HG02840 (cell line): ENCODE data around the gene TTC34.
"Not testable (repeated sequence)": the region's sequence is repeated elsewhere in the genome, so short reads cannot be mapped to it uniquely, and the experiment has no call there.

ENCODE experiments used
- ATAC-seq: cut with Tn5 transposase; IDR thresholded peaks from one replicate; pipeline ENCODE4 v1.9.1; 2021; ENCODE audit warnings: mild to moderate bottlenecking, moderate library complexity, moderate number of reproducible peaks; ENCODE audit not compliant: unreplicated experiment, low FRiP score

TTC34 gene

DNA sequence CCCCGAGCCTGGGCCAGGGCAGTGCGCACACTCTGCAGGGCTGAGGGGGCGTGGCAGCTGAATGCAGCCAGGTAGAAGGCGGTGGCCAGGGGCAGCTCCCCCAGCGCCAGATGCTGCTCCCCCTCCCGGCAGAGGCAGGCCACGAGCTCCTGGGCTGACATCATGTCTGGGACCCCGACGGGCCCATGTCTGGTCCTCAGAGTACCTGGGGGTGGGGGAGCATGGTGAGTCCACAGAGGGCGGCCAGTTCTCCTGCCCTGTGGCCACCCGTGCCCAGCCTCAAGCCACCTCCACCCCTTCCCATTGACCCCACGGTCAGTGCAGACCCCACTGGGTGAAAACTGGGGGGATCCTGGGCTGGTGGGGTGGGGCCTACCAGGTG, 838 bp downstream of the TTC34 start:
- no peak for ATAC-seq

DNA sequence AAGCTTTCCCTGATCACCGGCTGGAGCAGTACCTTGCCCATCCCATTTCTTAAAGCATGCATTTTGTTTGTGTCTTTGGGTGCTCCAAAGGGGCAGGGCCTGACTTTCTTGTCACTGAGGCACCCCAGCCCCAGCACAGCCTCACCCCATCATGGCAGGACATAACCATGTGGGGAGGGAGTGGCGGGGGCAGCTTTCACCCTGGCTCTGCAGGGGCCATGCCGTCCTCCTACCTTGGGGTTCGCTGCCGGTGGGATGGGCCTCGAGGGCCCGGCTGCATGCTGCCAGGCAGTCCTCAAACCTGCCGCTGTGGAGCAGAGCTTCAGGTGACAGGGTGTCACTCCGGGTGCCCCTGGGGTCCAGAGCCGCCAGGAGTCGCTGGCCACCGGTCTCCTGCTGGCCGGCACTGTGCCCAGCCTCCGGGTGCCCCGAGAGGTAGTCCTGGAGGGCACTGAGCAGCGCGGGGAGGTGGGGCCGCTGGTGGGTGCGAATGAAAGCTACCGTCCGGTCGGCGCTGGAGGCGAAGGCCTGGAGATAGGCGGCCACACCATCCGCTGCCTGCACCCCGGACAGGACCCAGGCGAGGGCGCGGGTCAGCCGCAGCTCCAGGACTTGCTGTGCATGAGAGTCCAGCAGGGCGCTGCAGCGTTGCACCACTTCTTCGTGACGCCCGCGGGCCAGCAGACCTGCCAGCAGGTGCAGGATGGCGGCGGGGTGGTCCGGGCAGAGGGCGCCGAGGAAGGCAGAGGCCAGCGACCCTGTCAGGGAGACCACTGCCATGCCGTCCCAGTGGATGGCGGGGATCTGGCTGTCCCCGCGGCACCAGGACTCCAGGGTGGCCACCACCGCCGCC, 1.5 kb downstream of the TTC34 start:
- ATAC-seq, result no peak

DNA sequence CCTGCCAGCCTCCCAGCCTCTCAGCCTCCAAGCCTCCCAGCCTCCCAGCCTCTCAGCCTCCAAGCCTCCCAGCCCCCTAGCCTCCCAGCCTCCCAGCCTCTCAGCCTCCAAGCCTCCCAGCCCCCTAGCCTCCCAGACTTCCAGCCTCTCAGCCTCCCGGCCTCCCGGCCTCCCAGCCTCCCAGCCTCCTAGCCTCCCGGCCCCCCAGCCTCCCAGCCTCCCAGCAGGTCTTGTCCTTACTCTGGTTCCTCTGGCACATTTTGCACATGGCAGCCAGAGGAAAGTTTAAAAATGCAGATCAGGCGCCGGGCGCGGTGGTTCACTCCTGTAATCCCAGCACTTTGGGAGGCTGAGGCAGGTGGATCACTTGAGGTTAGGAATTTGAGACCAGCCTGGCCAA, 2.5 kb downstream of the TTC34 start:
- ATAC-seq, result not testable (repeated sequence)

DNA sequence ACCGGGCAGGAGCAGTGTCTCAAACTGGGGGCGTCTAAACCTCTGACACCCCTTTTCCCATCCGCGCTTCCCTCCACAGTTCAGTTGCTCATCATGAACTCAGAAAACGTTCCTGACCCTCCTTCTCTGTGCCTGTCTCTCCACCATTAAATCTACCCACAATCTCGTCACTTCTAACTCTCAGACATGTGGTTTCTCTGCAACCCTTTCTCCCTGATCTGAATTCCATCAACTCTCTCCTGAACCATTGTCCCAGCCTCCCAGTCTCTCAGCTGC, 3.8 kb downstream of the TTC34 start:
- no peak for ATAC-seq

DNA sequence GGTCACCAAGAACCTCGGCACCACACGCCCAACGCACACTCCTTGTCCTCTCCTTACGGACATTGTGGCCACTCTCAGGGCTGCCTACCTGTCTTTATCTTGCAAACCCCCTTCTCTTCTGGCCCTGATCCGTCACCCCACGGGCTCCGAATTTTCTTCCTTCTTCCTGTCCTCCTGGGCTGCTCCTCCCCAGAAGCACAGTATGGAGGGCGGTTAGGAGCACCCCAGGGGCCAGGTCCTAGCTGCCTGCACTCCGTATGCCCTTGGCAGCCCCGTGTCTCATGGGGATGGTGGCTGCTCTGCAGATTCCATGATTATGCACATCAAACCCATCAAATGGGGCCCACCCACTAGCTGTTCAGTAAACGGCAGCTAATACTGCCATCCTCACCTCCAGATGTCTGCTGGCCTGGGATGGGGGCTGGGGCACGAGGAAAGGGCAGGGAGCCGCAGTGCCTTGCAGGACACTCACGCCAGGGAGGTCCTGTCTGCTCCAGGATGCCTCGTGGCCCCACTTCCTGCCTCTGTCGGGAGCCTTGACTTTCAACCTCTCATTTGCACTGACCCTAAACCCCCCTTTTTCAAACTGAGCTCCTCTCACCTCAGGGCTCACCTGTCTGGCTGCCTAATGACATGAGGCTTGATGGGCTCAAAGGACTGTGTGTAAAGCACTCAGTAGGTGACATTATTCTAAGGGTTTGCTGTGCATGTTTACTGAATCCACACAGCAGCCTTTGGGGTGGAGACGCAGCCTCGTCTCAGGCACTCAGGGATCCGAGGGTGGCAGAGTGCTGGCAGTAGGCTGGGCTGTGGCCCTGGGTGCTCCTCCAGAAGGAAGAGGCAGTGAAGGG, 4.4 kb downstream of the TTC34 start:
- ATAC-seq, result no peak

DNA sequence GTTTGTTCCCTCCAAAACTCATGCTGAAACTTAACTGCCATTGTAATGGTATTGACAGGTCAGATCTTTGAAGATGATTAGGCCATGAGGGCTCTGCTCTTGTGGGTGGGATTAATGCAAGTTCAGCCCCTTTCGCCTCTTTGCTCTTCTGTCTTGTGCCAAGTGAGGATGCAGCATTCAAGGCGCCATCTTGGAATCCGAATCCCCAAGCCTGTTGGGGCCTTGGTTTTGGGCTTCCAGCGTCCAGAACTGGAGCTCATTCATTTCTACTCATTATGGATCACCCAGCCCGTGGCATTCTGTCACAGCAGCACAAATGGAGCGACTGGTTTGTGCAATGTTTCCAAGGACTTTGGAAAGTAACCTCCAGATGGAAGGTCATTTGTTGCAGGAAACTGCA, 5.6 kb downstream of the TTC34 start:
- no peak for ATAC-seq

DNA sequence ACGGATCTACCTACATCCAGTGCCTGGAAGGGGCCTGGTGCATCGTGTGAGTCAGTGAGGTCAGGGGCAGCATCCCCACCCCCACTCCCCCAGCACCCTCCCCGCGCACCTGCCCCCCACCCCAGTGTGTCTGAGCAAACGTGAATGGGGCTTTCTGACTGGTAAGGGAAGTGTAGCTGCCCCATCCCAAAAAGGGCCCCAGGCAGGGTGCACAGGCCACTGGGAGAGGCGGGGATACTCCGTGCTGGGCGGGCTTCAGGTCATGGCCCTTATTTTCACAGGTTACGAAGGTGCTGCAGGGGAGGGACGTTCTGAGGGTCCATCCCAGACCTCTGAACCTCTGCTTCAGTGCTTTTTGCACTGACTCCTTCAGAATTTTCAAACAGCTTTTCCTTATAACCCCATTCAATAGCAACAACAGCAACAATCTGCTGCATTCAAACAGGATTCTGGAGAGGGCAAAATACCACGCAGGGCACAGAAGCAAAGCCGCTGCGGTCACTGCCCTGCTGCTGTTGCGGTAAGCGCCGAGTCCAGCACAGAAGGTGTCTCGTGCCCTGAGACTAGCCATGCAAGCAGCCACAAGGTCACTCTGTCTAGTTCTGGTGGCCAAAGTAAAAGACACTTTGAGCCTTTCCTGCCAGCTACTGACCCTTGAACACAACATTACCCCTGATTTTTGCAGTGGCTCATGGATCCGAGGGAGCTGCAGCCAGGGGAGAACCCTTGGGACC, 10.3 kb downstream of the TTC34 start:
- ATAC-seq, result no peak

DNA sequence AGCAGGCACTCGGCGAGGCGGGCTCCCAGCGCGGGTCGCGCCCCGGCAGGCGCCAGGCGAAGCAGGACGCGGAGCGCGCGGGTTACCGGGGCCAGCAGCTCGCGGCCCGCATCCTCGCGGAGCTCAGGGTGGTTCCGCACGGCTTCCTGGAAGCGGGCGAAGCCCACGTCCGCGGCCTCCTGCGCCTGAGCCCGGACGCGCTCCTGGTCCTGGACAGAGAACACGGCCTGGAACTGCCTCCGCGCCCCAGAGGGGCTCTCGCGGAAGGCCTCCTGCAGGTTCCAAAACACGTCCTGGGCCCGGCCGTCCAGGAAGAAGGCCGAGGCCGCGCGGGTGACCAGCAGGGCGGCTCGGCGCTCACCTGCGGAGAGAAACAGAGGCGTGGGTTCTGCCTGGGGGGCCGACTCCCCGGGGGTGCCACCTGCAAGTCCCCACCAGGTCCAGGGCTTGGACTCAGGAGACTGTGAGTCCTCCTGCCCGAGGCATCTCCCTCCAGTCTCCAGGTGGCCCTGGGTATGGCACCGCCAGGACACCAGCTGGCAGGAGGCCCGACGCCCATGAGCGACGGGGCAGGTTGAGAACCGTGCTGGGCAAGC, 11.4 kb downstream of the TTC34 start:
- no peak for ATAC-seq

DNA sequence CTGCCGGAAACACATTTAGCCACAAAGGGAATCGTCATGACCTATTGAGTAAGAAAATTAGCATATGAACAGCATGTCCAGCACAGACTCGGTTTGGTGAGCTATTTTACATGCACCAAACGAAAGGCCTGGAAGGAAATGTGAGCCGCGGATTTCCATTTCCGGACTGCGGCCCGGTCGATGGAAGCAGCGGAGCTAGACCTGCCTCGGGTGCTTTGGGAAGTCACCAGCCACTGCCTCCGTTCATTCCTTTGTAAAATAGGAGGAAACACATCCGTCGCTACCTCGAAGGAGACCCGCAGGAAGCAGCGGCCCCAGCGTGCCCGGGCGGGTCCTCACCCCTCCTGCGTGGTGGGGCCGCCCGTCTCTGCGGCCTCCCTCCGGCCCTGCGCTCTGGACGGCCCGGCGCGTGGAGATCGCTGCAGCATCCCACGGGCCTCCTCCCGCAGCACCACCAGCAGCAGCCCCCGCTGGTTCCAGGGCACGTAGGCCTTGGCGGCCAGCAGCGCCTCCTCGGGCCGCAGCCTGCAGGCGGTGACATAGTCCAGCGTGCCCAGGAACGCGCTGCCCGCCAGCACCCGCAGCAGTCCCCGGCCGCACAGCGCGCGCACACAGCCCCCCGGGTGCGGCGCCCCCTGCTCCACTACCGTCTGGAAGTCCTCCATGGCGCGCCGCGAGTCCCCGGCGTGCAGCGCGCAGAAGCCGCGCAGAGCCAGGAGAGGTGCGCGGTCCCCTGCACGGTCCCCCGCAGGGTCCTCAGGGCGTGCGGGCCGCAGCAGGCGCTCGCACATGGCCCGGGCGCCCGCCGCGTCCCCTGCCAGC, 12.1 kb downstream of the TTC34 start:
- ATAC-seq, result no peak

DNA sequence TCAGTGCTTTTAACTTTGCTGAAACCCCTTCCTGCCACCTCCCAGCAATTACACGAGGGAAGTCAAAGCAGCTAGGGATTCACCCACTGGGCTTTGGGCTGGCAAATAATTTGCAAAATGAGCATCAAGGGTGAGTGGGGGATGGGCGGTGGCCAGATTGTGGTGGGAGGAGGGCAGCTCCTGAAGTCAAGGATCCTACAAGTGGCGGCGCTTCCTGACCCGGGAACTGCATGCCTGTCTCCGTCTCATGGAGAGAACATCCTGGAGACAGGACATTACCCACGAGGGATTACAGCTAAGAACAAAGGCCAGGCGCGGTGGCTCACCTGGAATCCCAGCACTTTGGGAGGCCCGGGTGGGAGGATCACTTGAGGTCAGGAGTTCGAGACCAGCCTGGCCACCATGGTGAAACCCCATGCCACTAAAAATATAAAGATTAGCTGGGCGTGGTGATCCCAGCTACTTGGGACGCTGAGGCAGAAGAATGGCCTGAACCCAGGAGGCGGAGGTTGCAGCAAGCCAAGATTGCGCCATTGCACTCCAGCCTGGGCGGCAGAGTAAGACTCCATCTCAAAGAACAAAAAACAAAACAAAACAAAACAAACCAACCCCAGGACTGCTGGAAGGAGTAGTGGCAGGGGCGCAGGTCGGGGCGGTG, 12.9 kb downstream of the TTC34 start:
- ATAC-seq, result no peak

DNA sequence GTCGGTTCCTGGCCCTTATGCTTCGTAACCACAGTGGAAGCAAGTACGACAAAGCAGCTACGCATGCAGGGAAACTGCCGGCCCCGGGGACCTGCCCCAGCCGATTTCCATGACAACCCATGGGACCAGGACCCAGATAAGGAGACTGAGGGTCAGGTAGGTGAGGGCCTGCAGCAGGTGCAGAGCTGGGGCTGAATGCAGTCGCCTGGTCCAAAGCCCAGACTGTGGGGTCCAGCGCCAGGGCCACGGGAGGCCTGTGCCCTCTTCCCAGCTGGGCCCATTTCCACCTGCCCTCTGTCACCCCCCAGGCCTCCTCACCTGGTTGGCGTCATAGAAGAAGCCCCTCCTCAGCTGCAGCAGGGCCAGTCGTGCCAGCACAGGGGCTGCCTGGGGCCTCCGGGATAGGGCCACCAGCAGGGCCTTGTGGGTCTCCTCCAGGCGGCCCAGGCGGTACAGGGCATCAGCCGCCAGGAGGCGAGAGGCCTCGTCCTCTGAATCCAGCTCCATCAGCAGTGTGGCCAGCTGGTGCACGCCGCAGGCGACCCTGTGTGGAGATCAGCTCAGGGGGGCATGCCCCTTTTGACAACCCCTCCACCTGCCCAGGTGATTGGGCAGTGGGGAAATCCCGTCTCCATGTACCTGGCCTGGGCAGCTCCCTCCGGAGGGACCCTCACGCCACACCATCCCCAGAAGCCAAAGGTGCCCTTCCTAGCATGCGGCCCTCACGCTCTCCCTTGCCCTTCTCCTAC, 14.2 kb downstream of the TTC34 start:
- ATAC-seq, result no peak

DNA sequence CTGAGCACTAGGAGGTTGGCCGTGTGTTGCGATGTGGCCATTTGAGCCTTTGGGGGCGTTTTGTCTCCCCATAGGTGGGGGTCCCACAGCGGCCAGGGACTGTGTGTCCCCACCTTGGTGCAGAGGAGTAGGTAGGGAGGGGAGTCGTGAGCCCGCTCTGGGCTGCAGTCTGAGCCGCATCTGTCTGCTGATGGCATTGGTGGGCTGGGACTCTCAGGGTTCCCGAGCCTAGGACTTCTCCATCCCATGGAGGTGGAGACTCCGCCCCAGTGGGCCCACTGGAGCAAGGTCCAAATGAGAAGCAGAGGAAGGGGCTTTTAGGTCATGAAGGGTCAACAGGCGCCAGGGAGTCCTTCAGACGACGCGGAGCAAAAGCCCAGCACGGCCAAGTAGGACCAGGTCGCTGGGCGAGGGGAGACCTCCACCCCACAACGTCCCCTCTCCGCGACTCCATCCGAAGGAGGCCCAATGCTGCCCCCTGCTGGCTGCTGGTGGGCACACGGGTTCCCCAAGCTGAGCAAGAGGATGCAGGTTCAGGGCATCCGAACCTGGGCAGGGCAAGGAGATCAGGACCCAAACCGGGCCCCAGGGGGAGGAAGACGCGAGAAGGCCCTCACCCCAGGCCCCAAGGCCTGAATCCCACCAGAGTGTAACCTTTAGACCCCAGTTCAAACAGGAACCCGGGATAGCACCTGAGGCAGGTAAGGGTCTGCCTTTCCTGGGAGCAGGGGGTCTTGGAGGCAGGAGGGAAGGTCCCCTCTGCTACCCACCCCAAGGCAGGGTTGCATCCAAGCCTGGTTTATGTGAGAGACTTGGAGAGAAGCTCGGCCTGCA, 14.9 kb downstream of the TTC34 start:
- ATAC-seq, result no peak

DNA sequence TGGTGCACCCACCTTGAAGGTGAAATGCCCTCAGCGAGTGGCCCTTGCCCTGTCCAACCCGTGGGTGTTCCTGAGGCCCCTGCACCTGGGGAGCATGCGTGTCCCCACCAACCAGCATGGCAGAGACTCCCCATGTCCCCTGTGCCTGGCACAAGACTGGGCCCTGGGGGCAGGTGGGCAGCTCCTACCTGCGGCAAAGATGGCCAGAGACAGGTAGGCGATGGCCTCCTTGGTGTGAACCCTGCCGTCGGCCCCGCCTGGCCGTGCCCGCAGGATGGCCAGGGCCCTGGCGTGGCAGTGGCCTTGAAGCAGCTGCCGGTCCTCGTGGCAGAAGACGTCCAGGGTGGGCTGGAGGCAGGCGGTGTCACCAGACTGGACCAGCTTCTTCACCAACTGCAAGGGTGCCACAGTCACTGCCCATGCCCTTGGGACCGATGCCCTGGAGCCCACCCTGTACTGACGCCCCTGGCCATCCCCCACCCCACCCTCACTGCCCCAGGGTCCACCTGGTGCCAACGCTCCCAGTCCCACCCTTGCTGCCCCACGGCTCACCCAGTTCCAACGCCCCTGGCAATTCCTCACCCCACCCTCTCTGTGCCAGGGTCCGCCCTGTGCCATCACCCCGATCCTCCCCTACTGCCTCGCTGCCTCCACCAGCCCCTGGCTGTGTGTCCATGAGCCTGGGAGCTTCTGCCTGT, 15.7 kb downstream of the TTC34 start:
- ATAC-seq, result no peak

DNA sequence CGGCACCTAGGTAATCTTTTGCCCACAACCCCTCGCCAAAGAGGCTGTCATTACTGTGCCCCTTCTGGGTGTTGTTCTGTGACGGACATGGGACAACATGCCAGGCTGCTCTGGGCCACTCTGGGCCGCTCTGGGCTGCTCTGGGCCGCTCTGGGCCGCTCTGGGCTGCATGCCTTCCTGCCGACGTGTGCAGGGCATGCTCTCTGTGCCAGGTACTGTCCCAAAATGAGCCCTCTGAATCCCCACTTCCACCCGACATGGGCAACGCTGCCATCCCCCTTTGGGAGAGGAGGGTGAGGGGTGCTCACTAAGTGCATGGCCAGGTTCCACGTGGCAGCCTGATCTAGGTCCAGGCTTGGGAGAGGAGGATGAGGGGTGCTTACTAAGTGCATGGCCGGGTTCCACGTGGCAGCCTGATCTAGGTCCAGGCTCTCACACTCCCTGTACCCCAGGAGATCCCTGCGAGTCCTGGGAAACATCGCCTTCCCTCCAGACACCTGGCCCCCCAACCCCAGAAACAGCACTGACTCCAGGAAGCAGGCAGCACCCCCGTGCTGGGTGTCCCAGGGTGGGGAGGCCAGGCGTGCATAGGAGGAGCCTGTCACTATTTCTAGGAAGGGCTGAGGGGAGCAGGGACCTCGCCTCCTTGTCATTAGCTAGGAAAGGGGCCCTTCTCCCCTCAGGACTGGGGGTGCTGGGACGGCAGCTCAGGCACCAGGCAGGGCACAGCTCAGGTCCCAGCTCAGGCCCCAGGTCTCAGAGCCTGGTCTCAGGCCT, 16.5 kb downstream of the TTC34 start:
- ATAC-seq, result no peak

DNA sequence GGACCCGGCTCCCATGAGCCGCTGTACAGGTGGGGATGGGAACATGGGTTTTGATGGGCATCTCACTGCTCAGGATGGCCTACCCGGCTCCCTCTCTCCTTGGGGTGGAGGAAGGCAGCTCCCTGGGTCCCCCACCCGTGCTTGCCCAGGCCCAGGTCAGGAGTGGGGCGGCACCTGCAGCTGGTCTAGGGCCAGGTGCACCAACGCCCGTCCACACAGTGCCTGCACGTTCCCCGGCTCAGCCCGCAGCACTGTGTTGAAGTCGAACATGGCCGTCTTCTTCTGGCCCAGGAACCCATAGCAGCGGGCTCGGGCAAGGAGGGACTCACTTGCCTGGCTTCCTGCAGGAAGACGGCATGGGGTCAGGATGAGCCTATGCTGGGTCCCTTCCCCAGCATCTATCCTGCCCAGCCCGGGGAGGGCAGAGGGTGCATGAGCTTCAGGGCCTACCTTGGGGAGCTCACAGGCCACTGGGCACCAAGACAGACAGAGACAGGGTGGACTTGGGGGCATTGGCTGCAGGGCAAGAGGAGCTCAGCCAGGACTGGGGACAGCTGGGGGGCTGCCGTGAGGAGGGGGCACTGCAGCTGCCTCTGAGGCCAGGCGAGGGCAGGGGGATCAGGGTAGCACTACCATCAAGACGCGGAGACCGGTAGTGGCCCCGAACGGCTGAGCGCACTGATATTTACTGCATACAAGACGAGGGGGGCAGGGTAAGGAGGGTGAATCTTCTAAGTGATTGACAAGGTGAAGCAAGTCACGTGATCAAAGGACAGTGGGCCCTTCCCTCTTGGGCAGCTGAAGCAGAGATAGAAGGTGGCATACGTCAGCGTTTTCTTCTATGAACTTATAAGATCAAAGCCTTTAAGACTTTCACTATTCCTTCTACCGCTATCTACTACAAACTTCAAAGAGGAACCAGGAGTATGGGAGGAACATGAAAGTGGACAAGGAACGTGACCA, 17.8 kb downstream of the TTC34 start:
- ATAC-seq, result no peak

DNA sequence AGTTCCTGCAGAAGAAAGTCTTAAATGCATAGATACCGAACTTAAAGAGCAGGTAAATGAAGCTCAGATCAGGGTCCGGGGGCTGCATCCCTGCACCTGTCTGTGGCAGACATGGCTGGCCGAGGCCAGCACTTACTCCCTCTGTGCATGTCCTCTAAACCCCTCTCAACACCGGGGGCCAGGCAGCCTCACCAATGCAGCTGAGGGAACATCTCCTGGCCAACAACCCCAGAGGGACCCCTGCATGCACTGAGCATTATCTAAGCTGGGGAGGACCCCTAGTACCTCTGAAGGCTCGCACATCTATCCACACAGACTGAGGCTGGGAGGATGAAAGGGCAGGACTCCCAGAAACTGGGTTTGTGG, 18.4 kb downstream of the TTC34 start:
- ATAC-seq, result no peak
